Measurements from ENCODE around the gene SUN3.

Gene SUN3

GRCh38 chr7:47973739-47974138 is 55.2 kb downstream of the SUN3 start:
- no peak for DNase-seq

- no peak for DNase-seq
Measured at GRCh38 chr7:47970761-47971160, 58.1 kb downstream of the SUN3 start.

- peak; percentile 62 for DNase-seq
Measured at GRCh38 chr7:47968847-47969774, 59.8 kb downstream of the SUN3 start.

- DNase-seq, result no peak
Measured at GRCh38 chr7:47967708-47968107, 61.2 kb downstream of the SUN3 start.

- no peak for DNase-seq
Measured at GRCh38 chr7:47967123-47967522, 61.8 kb downstream of the SUN3 start.

GRCh38 chr7:47965456-47965855 is 63.5 kb downstream of the SUN3 start:
- no peak for DNase-seq

- DNase-seq, result no peak
Measured at GRCh38 chr7:47962262-47962661, 66.6 kb downstream of the SUN3 start.

GRCh38 chr7:47957156-47957555 is 71.8 kb downstream of the SUN3 start:
- no peak for DNase-seq

- DNase-seq, result no peak
Measured at GRCh38 chr7:47956220-47956619, 72.7 kb downstream of the SUN3 start.

- DNase-seq, result peak; percentile 43
Measured at GRCh38 chr7:47954231-47954911, 74.5 kb downstream of the SUN3 start.

- no peak for DNase-seq
Measured at GRCh38 chr7:47953822-47954221, 75.1 kb downstream of the SUN3 start.

- DNase-seq, result no peak
Measured at GRCh38 chr7:47952224-47952623, 76.7 kb downstream of the SUN3 start.

GRCh38 chr7:47951374-47951773 is 77.5 kb downstream of the SUN3 start:
- no peak for DNase-seq

GRCh38 chr7:47950714-47951113 is 78.2 kb downstream of the SUN3 start:
- no peak for DNase-seq

GRCh38 chr7:47949703-47950102 is 79.2 kb downstream of the SUN3 start:
- no peak for DNase-seq

- DNase-seq, result peak; percentile 45
Measured at GRCh38 chr7:47948141-47948790, 80.6 kb downstream of the SUN3 start, which contains the start of gene PKD1L1. TSS of gene PKD1L1 (minus strand) at chr7:47948466. CDS start at chr7:47948440, 26 bp downstream.

GRCh38 chr7:47947355-47947749 is 81.6 kb downstream of the SUN3 start:
- DNase-seq, result no peak

- no peak for DNase-seq
Measured at GRCh38 chr7:47946581-47947354, 82.1 kb downstream of the SUN3 start.

- peak; percentile 67 for DNase-seq
Measured at GRCh38 chr7:47945261-47946015, 83.5 kb downstream of the SUN3 start.

- no peak for DNase-seq
Measured at GRCh38 chr7:47944536-47945260, 84.2 kb downstream of the SUN3 start.

All from fibroblast of skin of back (primary cell).